Hepatic stellate cell (primary cell): ENCODE data around the gene PSMD1.

Experiments used
- DNase-seq: peaks from one replicate; pipeline ENCODE4 v3.0.0; 2011; ENCODE audit warnings: low spot score

PSMD1 gene

DNA sequence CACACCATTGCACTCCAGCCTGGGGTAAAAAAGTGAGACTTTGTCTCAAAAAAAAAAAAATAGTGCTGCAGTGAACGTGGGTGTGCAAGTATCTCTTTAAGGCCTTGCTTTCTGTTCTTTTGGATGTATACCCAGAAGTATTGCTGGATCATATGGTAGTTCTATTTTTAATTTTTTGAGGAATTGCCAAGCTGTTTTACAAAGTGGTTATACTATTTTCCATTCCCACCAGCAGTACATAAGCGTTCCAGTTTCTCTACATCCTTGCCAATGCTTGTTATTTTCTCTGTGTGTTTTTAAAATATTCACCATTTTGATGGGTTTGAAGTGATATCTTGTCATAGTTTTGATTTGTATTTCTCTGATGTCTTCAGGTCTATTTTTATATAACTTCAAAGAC is 154.8 kb downstream of the PSMD1 start:
- no peak for DNase-seq

DNA sequence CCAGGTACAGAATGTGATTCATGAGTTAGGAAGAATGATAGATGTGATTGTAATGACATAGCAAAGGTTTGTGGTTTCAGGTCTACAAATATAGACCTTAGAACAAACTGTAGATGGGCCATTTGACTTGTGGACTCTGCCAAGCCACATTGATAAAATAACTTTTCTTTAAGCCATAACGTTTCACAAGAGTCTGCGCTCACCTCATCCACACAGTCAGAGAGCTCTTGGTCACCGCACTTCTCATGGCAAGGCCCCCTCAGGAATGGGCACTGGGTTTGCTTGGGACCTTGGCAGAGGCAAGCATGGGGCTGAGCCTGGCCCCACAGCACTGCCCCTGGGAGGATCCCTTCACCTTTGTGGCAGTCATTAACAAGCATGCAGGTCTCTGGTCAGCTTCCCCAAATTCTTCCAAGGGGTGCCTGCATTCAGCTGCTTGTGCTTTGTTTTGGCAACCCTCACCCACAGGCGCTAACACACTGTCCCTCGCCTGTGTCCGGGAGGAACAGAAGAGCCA is 155.7 kb downstream of the PSMD1 start:
- no peak for DNase-seq

DNA sequence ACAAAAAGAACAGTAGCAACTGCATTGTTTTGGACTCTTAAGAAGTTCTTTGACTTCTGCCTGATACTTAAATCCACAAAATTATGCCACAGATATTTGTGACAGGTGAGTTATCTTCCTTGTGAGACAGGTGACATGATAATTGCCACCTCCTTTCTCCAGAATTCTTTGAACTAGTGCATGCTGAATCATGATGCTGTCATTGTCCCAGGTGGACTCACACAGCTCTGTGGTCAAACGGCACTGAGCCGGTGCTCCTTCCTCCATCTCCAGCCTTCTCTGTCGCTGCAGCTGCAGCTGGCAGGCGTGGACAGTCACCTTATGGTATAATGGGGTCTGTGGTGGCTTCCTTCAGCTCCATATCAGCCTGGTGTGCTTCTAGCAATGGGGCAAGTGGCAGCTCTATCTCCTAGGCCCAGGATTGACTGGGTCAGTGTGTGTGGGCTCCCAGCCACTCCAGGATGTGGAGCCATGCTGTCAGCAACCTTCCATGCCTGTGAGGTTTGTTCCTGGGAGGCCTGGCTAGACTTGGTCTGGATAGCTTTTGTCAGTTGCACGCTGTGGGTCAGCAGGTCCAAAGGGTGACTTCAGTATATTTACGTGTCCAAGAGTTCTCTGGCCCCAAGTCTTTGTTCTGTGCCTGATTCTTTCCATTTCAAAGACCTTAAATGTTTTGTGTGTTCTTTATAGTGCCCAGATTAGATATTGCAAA is 157.4 kb downstream of the PSMD1 start:
- no peak for DNase-seq

DNA sequence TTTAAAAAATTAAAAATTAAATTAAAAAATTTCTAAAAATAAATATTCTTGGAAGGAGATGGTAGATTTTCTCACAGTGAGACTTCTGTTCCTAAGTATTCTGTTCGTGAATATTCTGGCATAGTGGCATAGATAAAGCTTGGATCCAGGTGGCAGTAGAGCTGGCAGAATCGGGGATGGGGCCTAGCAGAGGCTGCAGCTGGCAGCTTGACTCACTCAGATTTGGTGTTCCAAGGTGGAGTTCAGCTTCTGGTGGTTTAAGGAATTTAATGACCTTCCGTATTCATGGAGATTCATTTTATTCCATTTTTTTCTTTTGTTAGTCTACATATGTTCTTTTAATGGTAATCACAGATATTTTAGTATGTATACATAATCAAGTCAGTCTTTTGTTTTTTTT is 161.7 kb downstream of the PSMD1 start:
- no peak for DNase-seq

DNA sequence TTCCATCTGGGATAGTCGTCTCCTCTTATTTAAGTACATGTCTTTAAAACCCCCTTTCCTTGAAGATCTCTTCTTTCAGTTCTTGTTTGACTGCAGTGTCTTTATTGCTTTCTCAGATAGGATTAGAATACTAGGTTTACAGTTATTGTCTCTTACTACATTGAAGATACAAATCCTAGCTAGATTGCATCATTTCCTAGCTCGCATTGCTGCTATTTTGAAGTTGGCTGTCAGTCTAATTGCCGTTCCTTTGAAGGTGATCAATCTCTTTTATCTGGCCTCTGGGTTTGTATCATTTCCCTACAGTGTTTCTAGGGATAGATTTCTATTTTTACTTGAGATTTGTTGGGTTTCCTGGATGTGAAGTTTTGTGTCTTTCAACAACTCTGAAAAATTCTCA is 162.6 kb downstream of the PSMD1 start:
- no peak for DNase-seq

DNA sequence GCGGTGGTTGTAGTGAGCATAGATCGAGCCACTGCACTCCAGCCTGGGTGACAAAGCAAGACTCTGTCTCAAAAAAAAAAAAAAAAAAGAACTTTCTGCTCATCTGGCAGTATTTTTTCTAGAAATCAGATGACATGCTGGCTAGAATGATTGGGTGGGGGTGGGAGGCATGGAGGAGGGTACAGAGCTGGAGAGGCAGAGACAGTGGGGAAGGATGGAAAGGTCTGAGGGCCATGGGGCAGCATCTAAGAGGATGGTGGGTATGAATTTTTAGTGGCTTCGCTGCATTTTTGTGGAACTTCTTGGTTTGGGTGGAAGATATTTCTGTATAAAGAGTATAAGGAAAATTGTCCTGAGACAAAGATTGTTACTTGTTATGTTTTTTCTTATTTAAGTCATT is 165.1 kb downstream of the PSMD1 start:
- peak; percentile 28 for DNase-seq
